ENCODE results near the gene CCDC198.

GRCh38 chr14:57498659-57499058 lies 5.0 kb upstream of the CCDC198 start:
- TF ChIP-seq CTCF (conservative IDR thresholded peaks at IDR 0.05) (no peak), EZH2 (IDR thresholded peaks at IDR 0.05; ENCODE audit: low read depth) (no peak)
